ENCODE results near the gene CDYL.
"Not testable (repeated sequence)": the region's sequence is repeated elsewhere in the genome, so short reads cannot be mapped to it uniquely, and the experiment has no call there.

The CDYL gene

GRCh38 chr6:4820704-4821276, 44.6 kb downstream of the CDYL start:
- Histone ChIP-seq H3K4me1 (ENCODE audit: insufficient read depth, low read length) (no peaks in the 10 kb centered on the region), H3K9ac (ENCODE audit: low read depth, low read length) (no peak overlapping the region; the same call in 1 of the 2 replicates), H3K9me3 (ENCODE audit: control insufficient read depth, insufficient read depth, low read length) (no peaks in the 10 kb centered on the region; the same call in 1 of the 2 replicates), H3K36me3 (ENCODE audit: insufficient read depth, low read length) (no peaks in the 10 kb centered on the region)

GRCh38 chr6:4822476-4822875, 46.3 kb downstream of the CDYL start:
- no peak overlapping the region for H3K9ac ChIP-seq (ENCODE audit: low read depth, low read length)
- peaks cover 4% of the 10 kb centered on the region; the same call in 1 of the 2 replicates for H3K9me3 ChIP-seq (ENCODE audit: control insufficient read depth, insufficient read depth, low read length)
- no peaks in the 10 kb centered on the region for H3K4me1 ChIP-seq (ENCODE audit: insufficient read depth, low read length)
- no peaks in the 10 kb centered on the region for H3K36me3 ChIP-seq (ENCODE audit: insufficient read depth, low read length)

GRCh38 chr6:4828187-4828698, 52.0 kb downstream of the CDYL start:
- Histone ChIP-seq H3K9ac (ENCODE audit: low read depth, low read length) (no peak overlapping the region), H3K9me3 (ENCODE audit: control insufficient read depth, insufficient read depth, low read length) (peaks cover 29% of the 10 kb centered on the region), H3K36me3 (ENCODE audit: insufficient read depth, low read length) (no peaks in the 10 kb centered on the region), H3K4me1 (ENCODE audit: insufficient read depth, low read length) (no peaks in the 10 kb centered on the region)

- Histone ChIP-seq H3K36me3 (ENCODE audit: insufficient read depth, low read length) (no peaks in the 10 kb centered on the region), H3K9me3 (ENCODE audit: control insufficient read depth, insufficient read depth, low read length) (peaks cover 29% of the 10 kb centered on the region), H3K4me1 (ENCODE audit: insufficient read depth, low read length) (no peaks in the 10 kb centered on the region), H3K9ac (ENCODE audit: low read depth, low read length) (no peak overlapping the region)
Observed at GRCh38 chr6:4829089-4829488, 52.9 kb downstream of the CDYL start.

- peaks cover 11% of the 10 kb centered on the region for H3K9me3 ChIP-seq (ENCODE audit: control insufficient read depth, insufficient read depth, low read length)
- H3K9ac ChIP-seq (ENCODE audit: low read depth, low read length); H3K4me1 ChIP-seq (ENCODE audit: insufficient read depth, low read length); H3K36me3 ChIP-seq (ENCODE audit: insufficient read depth, low read length): not testable (repeated sequence)
Observed at GRCh38 chr6:4835540-4835939, 59.3 kb downstream of the CDYL start.

- Histone ChIP-seq H3K36me3 (ENCODE audit: insufficient read depth, low read length) (no peaks in the 10 kb centered on the region), H3K9ac (ENCODE audit: low read depth, low read length) (no peak overlapping the region), H3K9me3 (ENCODE audit: control insufficient read depth, insufficient read depth, low read length) (peaks cover 11% of the 10 kb centered on the region), H3K4me1 (ENCODE audit: insufficient read depth, low read length) (no peaks in the 10 kb centered on the region)
Observed at GRCh38 chr6:4840169-4840568, 64.0 kb downstream of the CDYL start.

- no peaks in the 10 kb centered on the region for H3K36me3 ChIP-seq (ENCODE audit: insufficient read depth, low read length)
- H3K9ac ChIP-seq (ENCODE audit: low read depth, low read length), result no peak overlapping the region
- H3K4me1 ChIP-seq (ENCODE audit: insufficient read depth, low read length), result peaks cover 3% of the 10 kb centered on the region; the same call in 1 of the 2 replicates
- H3K9me3 ChIP-seq (ENCODE audit: control insufficient read depth, insufficient read depth, low read length), result no peaks in the 10 kb centered on the region
Observed at GRCh38 chr6:4844108-4844507, 67.9 kb downstream of the CDYL start.

- Histone ChIP-seq H3K9ac (ENCODE audit: low read depth, low read length) (no peak overlapping the region), H3K4me1 (ENCODE audit: insufficient read depth, low read length) (peaks cover 3% of the 10 kb centered on the region; the same call in 1 of the 2 replicates), H3K36me3 (ENCODE audit: insufficient read depth, low read length) (no peaks in the 10 kb centered on the region)
Observed at GRCh38 chr6:4846387-4846786, 70.2 kb downstream of the CDYL start.

GRCh38 chr6:4848382-4849068, 72.3 kb downstream of the CDYL start:
- no peaks in the 10 kb centered on the region for H3K9me3 ChIP-seq (ENCODE audit: control insufficient read depth, insufficient read depth, low read length)
- H3K9ac ChIP-seq (ENCODE audit: low read depth, low read length), result no peak overlapping the region
- peaks cover 8% of the 10 kb centered on the region; the same call in 1 of the 2 replicates for H3K4me1 ChIP-seq (ENCODE audit: insufficient read depth, low read length)
- H3K36me3 ChIP-seq (ENCODE audit: insufficient read depth, low read length), result no peaks in the 10 kb centered on the region

More at GRCh38 chr6:4846387-4846786, 70.2 kb downstream of the CDYL start:
- no peaks in the 10 kb centered on the region for H3K9me3 ChIP-seq (ENCODE audit: control insufficient read depth, insufficient read depth, low read length)

GRCh38 chr6:4849226-4850022, 73.2 kb downstream of the CDYL start:
- H3K9ac ChIP-seq (ENCODE audit: low read depth, low read length), result no peak overlapping the region
- H3K4me1 ChIP-seq (ENCODE audit: insufficient read depth, low read length), result peaks cover 8% of the 10 kb centered on the region
- H3K36me3 ChIP-seq (ENCODE audit: insufficient read depth, low read length), result no peaks in the 10 kb centered on the region
- H3K9me3 ChIP-seq (ENCODE audit: control insufficient read depth, insufficient read depth, low read length), result no peaks in the 10 kb centered on the region

GRCh38 chr6:4851035-4851434, 74.8 kb downstream of the CDYL start:
- Histone ChIP-seq H3K36me3 (ENCODE audit: insufficient read depth, low read length) (no peaks in the 10 kb centered on the region), H3K9ac (ENCODE audit: low read depth, low read length) (no peak overlapping the region), H3K4me1 (ENCODE audit: insufficient read depth, low read length) (peaks cover 8% of the 10 kb centered on the region), H3K9me3 (ENCODE audit: control insufficient read depth, insufficient read depth, low read length) (no peaks in the 10 kb centered on the region)

- not testable (repeated sequence) for H3K9me3 ChIP-seq (ENCODE audit: control insufficient read depth, insufficient read depth, low read length); H3K36me3 ChIP-seq (ENCODE audit: insufficient read depth, low read length); H3K4me1 ChIP-seq (ENCODE audit: insufficient read depth, low read length); H3K9ac ChIP-seq (ENCODE audit: low read depth, low read length)
Observed at GRCh38 chr6:4852186-4852585, 76.0 kb downstream of the CDYL start.

GRCh38 chr6:4852938-4853337, 76.7 kb downstream of the CDYL start:
- H3K4me1 ChIP-seq (ENCODE audit: insufficient read depth, low read length), result peaks cover 8% of the 10 kb centered on the region
- no peaks in the 10 kb centered on the region for H3K36me3 ChIP-seq (ENCODE audit: insufficient read depth, low read length)
- no peak overlapping the region; the same call in 1 of the 2 replicates for H3K9ac ChIP-seq (ENCODE audit: low read depth, low read length)
- no peaks in the 10 kb centered on the region for H3K9me3 ChIP-seq (ENCODE audit: control insufficient read depth, insufficient read depth, low read length)

- Histone ChIP-seq H3K9me3 (ENCODE audit: control insufficient read depth, insufficient read depth, low read length) (no peaks in the 10 kb centered on the region), H3K36me3 (ENCODE audit: insufficient read depth, low read length) (no peaks in the 10 kb centered on the region), H3K9ac (ENCODE audit: low read depth, low read length) (no peak overlapping the region), H3K4me1 (ENCODE audit: insufficient read depth, low read length) (peaks cover 6% of the 10 kb centered on the region)
Observed at GRCh38 chr6:4853349-4853748, 77.1 kb downstream of the CDYL start.
